Measurements from ENCODE around the gene RPS3. TPM values are rescaled to one million over a fixed set of nuclear protein-coding genes. Genes with fewer than 3 reads are reported as not detected.

The RPS3 gene
- total and polyA plus RNA-seq, 2 donors (not counting 3 experiments of a cell fraction or from before 2014, with no cell fraction given): 2,973 to 3,734 TPM

DNA sequence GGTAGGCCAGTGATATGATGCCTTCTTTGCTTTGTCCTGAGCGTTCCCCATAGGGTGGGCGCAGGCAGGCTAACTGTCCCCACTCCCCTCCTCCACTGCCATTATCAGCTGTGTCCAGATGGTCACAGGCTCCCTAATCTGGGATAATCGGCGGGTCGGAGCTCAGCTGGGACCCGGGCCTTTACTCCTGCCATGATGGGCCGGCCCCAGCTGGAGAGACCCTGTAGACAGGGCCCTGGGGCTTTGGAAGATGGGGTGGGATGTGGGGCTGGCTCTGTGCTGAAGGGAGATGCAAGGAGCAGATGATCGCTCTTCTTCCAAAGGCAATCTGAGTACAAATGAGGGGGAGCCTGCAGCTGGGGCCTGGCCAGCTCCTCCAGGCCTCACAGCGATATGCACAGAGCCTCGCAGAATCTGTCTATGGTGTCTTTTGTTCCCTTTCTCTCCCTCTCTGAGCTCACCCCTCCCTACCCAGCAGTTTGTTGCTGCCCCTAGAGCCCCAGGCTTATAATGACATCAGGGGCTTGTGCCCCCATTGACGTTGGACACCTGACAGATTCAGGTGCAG, 21.8 kb downstream of the RPS3 start:
- ChIA-PET POLR2A (no interaction called here), CTCF (no interaction called here)
- Histone ChIP-seq H3K4me3 (replicated peaks in 1 of 3; ENCODE audit: insufficient read depth in 1 of 3, low read depth in 1 of 3, low read length in 3 of 3) (no peak overlapping the region), H3K79me2 (ENCODE audit: control insufficient read depth, insufficient read depth, low read length) (no peaks in the 10 kb centered on the region), H2AFZ (ENCODE audit: low read depth, low read length) (no peak overlapping the region), H3K9me3 (replicated peaks; ENCODE audit: control insufficient read depth, insufficient read depth, low read length) (no peaks in the 10 kb centered on the region), H3K4me2 (ENCODE audit: insufficient read depth, low read length) (no peak overlapping the region), H3K27me3 (ENCODE audit: control insufficient read depth in 2 of 2, insufficient read depth in 2 of 2, low read length in 2 of 2) (no peaks in the 10 kb centered on the region), H3K36me3 (ENCODE audit: control insufficient read depth in 2 of 2, extremely low read depth in 1 of 2, insufficient read depth in 2 of 2, low read length in 2 of 2) (peaks cover 0 to 6% of the 10 kb centered on the region in 2 experiments), H3K27ac (ENCODE audit: insufficient read depth, low read depth, low read length) (no peak overlapping the region), H3K9ac (replicated peaks; ENCODE audit: extremely low read depth, insufficient read depth, low read length) (no peak overlapping the region), H3K9me1 (replicated peaks; ENCODE audit: control insufficient read depth, extremely low read depth, insufficient read depth, low read length) (no peaks in the 10 kb centered on the region), H4K20me1 (replicated peaks; ENCODE audit: control insufficient read depth, extremely low read depth, insufficient read depth, low read length) (no peaks in the 10 kb centered on the region), H3K4me1 (ENCODE audit: control insufficient read depth, extremely low read depth, insufficient read depth, low read length) (peaks cover 23% of the 10 kb centered on the region)
- TF ChIP-seq MYC (IDR thresholded peaks at IDR 0.05; ENCODE audit: low read depth, low read length): no peak
- no peak for TF ChIP-seq JUN (IDR thresholded peaks at IDR 0.05; ENCODE audit: borderline replicate concordance, insufficient read depth, insufficient read length, low read depth)
- no peak for TF ChIP-seq GATA2 (IDR thresholded peaks at IDR 0.05; ENCODE audit: insufficient read depth, insufficient read length, low read depth, low read length)
- no peak for TF ChIP-seq POLR2AphosphoS5 (IDR thresholded peaks at IDR 0.05; ENCODE audit: insufficient read depth, low read depth, low read length)
- TF ChIP-seq EZH2 (IDR thresholded peaks at IDR 0.05; ENCODE audit: borderline replicate concordance, low read depth, low read length, severe bottlenecking): no peak
- TF ChIP-seq FOS (IDR thresholded peaks at IDR 0.05; ENCODE audit: borderline replicate concordance, insufficient read depth, low read length): no peak
- TF ChIP-seq, protein P1, sequence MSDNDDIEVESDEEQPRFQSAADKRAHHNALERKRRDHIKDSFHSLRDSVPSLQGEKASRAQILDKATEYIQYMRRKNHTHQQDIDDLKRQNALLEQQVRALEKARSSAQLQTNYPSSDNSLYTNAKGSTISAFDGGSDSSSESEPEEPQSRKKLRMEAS (IDR thresholded peaks at IDR 0.05; ENCODE audit: insufficient read depth, insufficient read length): no peak
- TF ChIP-seq, protein P2, sequence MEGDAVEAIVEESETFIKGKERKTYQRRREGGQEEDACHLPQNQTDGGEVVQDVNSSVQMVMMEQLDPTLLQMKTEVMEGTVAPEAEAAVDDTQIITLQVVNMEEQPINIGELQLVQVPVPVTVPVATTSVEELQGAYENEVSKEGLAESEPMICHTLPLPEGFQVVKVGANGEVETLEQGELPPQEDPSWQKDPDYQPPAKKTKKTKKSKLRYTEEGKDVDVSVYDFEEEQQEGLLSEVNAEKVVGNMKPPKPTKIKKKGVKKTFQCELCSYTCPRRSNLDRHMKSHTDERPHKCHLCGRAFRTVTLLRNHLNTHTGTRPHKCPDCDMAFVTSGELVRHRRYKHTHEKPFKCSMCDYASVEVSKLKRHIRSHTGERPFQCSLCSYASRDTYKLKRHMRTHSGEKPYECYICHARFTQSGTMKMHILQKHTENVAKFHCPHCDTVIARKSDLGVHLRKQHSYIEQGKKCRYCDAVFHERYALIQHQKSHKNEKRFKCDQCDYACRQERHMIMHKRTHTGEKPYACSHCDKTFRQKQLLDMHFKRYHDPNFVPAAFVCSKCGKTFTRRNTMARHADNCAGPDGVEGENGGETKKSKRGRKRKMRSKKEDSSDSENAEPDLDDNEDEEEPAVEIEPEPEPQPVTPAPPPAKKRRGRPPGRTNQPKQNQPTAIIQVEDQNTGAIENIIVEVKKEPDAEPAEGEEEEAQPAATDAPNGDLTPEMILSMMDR (IDR thresholded peaks at IDR 0.05; ENCODE audit: extremely low read depth in 1 of 2, insufficient read depth in 1 of 2, low read depth in 1 of 2, low read length in 2 of 2): no peak
- TF ChIP-seq POLR2A (IDR thresholded peaks at IDR 0.05; ENCODE audit: low read depth, low read length): no peak
- FAIRE-seq: no peak
- intact Hi-C loops (cut with micrococcal nuclease) (no loop called here), dilution Hi-C loops (cut with MboI; ENCODE audit: extremely low pct_ligation_motif_present, low sequenced_read_pairs) (no loop called here)
- no TSS peak for BruUV-seq (replicated peaks)
- no peak for DNase-seq (ENCODE audit: low read depth, low spot score)

Measured in endothelial cell of umbilical vein (primary cell).